COLO829 (cell line): ENCODE results near the gene MOSPD2.
A peak's percentile ranks its signal among the peaks of the same experiment; 100 is the strongest.

Source experiments
- DNase-seq: peaks from one replicate; pipeline ENCODE4 v3.0.0; 2012; ENCODE audit warnings: low spot score

Gene MOSPD2

DNA sequence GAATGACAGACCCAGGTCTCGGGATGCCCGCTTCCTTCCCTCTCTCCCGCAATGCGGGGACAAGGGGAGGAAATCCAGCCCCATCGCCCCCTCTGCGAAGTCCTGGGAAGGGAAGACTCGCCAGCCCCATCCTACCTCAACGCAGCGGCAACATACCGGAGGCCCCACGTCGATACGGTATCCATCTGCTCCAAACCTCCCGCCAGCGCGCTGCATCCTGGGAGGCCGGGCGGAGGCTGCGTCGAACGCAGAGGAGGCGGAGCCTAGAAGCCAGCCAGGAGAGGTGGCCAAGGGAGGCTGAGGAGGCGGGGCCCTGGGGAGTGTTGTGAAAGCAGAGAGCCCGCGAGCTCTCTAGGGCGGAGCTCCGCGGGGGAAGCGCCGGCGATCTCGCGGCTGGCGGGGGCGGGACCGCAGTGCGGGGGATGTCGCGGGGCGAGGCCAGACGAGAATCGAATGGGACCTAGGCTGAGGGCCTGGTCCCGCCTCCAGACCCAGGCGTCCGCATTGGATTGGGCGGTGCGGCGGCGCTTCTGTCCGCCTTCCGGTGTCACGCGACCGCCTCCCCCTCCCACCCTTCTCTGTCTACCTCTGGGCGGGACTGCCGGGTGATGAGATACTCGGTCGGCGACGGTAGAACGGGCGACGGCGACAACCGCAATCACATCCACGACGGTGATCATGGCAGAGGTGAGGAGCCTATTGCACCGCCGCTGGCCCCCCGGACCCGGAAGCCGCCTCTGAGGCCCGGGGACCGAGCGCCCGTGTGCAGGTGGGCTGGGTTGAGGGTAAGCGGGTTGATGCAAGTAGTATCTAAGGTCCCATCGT, at the start of gene MOSPD2, which contains the start of gene FANCB:
Gene MOSPD2, plus strand, starts transcription at position 571 of the 825 bp plus-strand sequence. Its CDS starts 108 bp downstream, at position 679.
Gene FANCB, minus strand, starts transcription at position 219 of the 825 bp plus-strand sequence. CDS start 7,559 bp downstream, outside the sequence.
- peak; percentile 89 for DNase-seq

DNA sequence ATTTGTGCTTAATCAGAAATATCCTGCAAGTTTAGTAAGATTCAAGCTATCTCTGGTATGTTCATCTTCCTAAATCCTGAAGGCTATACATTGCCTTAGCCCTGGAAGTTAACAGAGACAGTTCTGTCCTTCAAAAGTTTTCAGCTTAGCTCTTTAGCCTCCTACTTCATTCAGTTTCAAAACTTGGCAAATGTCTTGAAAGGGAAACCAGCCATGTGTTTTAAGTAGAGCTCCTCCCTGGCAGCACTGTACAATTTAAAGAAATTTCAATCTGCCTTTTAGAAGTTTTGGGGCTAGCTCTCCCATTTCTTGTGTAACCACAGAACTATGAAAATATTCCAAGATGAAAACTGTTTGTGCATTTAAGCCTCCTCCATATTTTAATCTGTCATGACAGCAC, 47.4 kb upstream of the MOSPD2 start:
- no peak for DNase-seq

DNA sequence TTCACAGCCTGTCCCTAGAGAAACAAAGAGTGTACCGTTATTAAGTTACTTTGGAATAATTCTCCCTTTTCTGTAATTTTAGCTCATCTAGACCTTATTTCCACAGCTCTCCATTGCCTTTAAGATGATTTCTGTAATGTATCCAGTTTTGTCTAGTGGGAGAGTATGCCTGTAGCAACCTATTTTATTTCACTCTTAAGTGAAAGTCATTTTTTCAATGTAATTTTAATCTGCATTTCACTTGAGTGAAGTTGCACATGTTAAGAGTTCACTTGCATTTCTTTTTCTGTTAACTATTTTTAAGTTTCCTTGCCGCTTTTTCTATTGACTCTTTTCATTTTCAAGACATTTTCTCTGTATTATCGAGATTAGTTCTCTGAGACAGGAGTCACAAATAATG, 46.9 kb upstream of the MOSPD2 start:
- DNase-seq = no peak

DNA sequence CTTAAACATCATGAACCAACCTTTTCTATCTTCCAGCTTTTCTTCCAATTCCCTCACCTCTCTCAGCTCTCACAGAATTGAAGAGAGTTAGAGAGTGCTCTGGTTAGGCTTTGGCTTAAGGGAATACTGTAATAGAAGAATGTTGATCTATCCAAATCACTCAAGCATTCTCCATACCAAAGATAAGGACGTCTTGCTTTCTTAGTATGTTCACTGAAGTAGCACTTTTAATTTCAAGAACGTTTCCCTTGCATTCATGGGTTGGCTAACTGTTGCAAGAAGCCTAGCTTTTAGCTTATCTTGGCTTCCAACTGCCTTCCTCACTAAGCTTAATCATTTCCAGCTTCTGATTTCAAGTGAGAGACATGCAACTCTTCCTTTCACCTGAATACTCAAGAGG, 43.6 kb upstream of the MOSPD2 start:
- no peak for DNase-seq

DNA sequence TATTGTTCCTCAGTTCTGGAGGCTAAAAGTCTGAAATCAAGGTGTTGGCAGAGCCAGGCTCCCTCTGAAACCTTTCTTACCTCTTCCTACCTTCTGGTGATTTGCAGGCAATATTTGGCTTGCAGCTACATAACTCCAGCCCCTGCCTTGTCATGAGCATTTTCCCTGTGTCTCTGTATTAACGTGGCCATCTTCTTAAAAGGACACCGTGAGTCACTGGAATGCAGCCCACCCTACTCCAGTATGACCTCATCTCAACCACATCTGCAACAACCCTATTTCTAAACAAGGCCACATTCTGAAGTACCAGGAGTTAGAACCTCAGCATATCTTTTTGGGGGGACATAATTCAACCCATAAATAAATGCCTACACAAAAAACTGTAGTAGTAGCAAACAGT, 41.1 kb upstream of the MOSPD2 start:
- no peak for DNase-seq

DNA sequence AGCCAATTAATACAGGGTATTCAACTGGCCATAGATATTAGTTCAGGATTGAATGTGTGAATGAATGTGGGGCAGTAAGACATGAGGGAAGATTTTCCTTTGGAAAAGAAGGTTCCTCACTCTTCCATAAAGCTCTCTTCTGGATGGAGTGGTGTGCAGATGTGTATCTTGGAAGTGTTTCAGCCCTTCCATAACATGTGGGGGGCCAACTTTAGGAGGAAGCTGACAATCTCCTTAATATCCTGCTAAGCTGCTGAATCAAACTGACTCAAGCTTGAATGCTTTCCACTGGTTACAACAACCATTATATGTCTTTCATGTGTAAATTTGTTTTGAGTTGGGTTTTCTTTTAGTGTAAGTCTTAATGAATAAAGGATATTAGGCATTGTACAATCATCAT, 40.6 kb upstream of the MOSPD2 start:
- no peak for DNase-seq

DNA sequence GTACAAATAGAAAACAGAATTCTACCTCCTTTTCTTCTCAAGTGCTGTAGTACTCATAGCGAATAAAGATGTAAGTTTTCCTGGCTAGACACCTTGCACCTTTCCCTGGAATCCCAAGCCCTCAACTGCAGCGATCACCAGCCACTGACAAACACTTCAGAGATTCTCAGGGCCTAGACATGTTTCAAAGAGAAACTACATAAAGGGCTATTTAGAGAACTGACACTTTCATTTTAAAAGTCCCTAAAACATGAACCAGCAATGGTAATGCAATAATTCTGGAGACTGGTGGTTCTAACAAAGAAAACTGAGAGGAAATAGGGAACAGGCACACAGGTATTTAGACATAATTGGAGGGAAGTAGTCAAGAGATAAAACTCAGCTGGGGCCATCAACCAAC, 36.1 kb upstream of the MOSPD2 start:
- no peak for DNase-seq

DNA sequence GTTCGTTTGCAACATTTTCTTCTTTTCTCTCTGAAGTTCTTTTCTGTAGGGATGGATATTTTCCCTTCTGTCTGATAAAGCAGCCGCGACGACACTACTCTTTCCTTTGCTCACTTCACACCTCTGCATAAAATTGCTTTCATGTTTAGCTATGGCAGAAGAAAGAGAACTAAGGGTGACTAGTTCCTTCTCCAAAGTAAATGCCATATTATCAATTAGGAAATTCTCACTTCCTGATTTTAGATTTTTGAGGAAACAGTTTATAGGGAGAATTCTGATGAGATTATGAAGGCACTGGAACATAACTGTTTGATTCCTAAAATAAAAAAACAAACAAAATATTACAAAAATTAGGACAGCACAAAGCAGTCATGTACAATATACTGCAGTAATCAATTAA, 29.6 kb upstream of the MOSPD2 start:
- DNase-seq = no peak

DNA sequence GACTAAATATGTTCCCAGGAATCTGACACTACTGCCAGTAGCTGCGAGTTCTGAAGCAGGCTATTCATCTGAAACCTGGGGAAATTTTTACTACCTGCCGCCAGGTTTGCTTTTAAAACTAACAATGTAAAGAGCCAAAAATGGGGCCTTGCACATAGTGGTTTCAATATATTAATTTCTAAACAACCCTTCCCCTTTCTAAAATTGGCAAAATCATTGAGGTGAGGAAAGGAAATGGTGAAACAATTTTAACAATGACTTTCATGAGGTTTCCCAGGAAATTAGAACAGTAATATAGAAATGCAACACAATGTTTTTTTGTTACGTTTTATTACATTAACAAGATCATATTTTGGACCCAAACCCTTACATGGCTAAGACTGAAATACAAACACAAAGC, 21.7 kb upstream of the MOSPD2 start:
- no peak for DNase-seq

DNA sequence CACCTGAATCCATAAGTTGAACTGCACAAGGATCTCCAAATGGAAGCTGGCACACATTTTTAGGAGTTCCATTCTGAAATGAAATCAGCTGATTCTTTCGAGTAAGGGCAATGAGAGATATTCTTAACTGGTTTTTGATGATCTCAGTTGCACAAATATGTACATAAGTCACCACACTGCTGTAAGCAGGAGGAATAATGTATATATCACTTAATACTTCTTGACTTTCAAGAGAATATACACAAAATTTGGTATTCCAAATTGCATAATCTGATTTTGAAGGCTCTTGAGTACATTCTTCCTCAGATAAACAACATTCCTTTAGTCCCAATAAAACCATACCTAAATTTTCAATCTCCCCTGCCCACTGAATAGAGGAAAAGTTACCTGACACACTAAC, 8.6 kb upstream of the MOSPD2 start:
- no peak for DNase-seq

DNA sequence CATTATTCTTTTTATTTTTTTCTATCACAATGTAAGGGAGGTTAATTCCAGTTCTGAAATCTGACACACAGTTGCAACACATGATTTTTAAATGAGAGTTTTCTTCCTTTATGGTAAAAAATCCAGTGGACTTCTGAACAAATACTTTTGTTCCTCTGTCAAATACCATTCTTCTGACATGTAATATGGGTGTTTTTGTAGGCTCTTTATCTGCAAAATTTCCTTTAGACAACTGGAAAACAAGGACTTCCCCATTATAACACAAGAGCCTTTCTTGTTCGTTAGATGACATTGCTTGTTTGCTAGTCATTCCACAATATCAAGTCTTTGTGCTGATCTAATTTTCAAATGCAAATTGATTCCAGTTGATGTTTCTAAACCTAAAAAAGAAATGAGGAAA, 8.0 kb upstream of the MOSPD2 start:
- DNase-seq = peak; percentile 17

DNA sequence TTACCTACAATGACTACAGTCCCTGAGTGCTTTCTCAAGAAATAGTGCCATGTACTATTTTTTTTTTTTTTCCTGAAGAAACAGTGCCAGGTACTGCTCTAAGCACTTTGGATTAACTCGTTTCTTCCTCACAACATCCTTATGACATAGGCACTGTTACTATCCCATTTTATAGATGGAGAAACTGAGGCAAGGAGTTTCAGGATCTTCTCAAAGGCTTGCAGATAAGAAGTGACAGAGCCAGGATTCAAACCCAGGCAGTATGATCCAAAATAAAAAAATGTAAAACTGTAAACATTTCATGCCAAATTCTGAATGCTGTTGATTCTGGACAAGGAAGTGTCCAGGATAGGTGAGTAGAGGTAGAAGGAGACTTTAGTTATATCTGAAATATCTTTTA, 1.5 kb upstream of the MOSPD2 start:
- no peak for DNase-seq

DNA sequence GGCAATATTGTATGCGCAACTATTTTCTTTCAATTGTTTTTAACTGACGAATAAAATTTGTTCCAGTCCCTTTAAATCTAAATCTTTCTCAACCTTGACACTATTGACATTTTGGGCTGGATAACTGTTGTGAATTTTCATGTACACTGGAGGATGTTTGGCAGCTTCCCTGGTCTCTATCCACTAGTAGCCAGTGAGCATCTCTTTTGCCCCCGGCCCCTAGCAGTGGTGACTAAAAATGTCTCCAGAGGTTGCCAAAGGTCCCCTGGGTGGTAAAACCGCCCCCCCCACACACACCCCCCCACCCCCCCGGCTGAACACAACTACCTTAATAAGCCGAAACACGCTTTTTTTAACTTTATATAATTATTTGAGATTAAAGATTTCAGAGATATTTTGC, 866 bp upstream of the MOSPD2 start:
- DNase-seq = no peak

DNA sequence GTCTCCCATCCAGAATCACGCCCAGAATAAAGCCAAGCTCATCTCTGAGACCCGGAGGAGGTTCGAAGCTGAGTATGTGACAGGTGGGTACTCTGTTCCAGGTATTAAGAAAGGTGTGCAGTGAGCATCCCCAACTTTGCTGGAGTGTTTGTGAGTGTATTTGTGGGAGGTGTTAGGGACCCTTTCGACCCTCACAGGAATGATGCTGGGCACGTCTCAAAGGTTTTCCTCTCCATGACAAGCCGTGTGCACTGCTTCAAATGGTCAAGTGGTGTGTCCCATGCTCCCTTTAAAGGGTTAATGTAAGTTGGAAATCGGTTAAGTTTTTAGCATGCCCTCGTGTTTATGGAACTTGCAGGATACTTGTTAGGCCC, 442 bp downstream of the MOSPD2 start:
- DNase-seq = no peak

DNA sequence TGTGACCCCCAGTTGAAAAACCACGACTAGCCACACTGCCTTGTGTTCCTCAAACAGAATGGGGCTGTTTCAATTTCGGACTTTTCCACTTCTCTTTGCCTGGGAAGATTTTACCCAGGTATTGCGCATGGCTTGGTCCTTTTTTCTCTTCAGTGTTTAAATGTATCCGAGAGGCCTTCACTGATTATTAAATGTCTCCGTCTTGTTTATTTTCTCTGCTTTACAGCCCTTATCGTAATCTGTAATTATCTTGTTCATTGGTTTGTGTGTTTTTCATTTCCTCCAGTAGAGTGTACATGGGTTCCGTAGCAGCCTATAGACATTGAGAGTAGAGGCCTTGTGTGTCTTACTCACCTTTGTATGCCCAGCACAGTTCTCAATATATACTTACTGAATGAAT, 2.4 kb downstream of the MOSPD2 start:
- DNase-seq = no peak

DNA sequence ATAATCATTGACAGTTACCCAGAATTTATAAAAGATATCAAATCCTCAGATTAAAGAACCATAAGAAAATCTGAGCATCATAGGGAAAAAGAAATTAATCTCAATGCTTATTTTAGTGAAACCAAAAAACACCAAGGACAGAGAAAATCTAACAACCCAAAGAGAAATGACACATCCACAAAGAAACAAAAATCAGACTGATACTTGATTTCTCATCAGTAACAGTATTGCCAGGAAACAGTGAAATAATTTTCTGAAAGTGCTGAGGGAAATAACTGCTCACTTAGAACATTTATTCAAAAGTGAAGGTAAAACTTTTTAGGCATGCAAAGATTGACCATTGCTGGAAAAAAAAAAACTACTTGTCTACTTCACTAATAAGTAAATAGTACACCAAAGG, 10.6 kb downstream of the MOSPD2 start:
- no peak for DNase-seq

DNA sequence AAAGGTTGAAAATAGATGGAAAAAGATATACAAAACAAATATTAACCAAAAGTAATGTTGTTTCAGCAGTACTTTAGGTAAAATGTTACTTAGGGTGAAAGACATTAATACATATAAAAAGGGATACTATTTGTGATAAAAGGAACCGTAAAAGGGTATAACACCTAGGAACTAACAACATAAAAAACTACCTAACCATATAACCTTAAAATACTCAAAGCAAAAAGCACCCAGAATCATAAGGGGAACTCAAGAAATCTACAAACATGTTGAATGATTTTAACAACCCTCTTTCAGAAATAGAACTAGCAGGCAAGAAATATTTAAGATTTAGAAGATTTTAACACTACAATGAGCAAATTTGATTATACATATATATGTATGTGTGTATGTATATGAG, 11.5 kb downstream of the MOSPD2 start:
- no peak for DNase-seq

DNA sequence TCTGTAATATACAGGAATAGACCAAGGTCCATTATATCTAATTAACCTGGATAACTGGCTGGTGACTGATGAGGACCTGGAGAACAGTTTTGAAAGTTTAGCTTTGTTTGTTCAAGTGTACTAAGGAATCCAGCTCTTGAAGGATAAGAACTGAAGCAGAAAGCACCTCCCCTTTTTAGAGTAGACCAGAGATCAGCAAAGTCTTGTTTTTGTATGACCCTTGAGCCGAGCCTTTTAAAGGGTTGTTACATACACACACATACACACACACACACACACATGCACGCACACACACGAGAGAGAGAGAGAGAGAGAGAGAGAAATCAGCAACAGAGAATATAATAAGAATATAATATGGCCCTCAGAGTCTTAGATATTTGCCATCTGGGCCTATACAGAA, 13.0 kb downstream of the MOSPD2 start:
- DNase-seq = no peak

DNA sequence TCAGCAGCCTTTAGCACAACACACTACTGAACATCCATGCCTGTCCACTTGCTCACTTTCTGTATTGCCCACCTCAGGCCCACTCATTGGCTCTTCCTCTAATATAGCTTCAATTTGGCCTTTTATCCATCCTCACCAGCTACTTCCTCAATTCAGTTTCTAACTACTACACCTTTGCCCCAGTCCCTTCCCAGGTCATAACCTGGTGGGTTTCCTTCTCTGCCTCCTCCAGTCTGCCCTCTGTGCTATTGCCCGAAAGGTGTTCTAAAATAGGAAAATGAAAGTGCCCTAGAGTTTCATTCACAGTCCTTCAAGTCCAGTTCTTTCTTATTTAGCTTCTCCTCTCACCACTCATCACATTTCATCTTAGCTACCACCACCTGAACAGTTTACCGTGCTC, 23.1 kb downstream of the MOSPD2 start:
- no peak for DNase-seq

DNA sequence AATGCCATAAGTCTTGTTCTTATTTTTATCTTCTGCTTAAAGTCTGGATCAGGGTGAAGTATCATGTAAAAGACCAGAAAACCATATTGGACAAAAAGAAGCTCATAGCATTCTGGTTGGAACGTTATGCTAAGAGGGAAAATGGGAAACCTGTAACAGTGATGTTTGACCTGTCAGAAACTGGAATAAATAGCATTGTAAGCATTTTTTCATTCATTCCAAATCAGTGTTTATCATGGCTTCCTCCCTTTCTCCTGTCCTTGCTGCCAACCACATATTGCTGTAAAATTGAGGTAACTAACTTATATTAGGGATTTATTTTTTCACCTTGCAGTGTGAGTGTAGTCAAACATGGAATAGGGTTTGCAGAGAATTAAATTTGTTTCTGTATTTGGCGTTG, 23.8 kb downstream of the MOSPD2 start:
- no peak for DNase-seq

DNA sequence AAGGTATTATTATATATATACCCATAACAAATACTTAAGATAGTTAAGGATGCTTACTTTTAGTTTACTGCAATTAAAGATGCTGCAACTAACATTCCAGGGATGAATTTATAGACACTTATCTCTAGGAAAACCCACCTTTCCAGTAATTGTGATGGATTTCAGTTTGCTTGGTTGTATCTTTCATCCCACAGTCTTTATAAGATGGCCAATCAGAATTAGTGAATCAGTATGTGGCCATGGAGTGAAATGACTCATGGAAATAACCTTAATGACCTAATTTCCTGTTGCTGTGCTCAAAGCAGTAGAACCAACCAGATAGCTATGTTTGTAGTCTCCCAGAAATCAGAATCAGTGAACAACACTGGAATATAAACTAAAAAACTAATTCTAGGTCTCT, 26.4 kb downstream of the MOSPD2 start:
- peak; percentile 42 for DNase-seq

DNA sequence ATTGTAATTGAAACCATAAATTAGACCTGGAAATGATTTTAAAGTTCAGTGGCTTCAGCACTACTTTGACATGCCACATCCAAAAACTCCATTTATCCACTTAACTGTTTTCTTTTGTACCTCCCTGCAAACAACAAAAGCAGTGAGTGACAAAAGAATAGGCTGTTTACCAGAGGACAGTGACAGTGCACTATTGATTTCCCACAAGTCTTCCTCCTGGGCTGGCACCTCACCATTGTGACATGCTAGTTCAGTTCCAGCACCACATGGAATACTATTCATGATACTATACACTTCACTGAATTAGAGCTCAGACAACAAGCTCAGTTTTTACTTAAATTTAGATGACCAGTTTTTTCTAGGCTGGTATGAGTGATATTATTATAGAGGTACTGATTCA, 29.3 kb downstream of the MOSPD2 start:
- DNase-seq = no peak

DNA sequence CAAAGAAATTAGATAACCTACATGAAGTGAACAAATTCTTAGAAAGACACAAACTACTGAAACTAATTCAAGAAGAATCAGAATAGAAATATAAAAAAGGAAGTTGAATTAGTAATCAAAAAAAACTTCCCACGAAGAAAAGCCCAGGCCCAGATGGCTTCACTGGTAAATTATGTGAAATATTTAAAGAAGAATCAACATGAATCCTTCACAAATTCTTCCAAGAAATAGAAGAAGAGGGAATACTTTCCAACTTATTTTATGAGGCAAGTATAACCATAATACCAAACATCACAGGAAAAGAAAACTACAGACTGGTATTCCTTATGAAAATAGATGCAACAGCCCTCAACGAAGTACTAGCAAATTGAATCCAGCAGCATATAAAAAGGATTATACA, 30.7 kb downstream of the MOSPD2 start:
- no peak for DNase-seq

DNA sequence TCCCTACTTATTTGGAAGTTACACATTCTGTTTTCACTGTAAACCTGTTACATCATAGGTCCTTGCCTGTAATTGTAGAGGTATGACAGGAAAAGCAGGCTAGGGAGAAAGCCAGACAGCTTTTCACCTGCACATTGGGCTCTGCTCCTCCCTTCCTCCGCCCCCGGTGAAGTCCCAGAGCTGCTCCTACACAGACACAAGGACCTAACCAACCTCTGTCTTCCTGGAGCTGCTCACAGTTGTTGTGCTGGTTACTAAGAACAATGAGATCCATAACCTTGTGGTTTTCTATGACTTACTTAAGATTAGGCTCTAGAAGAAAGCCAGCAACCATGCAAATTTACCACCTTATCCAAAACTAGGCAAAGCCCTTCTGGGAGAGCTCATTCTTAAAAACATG, 40.0 kb downstream of the MOSPD2 start:
- no peak for DNase-seq
